Measurements from ENCODE around the gene CCPG1. TPM values are rescaled to one million over a fixed set of nuclear protein-coding genes. Genes with fewer than 3 reads are reported as not detected.

CCPG1 gene
- total and polyA plus RNA-seq, 2 of the 13 experiments (the other 11 are each of a cell fraction or from before 2014, with no cell fraction given), result 16.1 to 19.5 TPM

GRCh38 chr15:55408012-55408928, at the start of gene CCPG1, which contains the start of gene PIERCE2 (continued):
- TF ChIP-seq EP300 (IDR thresholded peaks at IDR 0.05; ENCODE audit: low read depth in 2 of 2, low read length in 2 of 2) (no peak; a peak in 1 of 4 replicates), EP300 (CRISPR knock-in tag; IDR thresholded peaks at IDR 0.05; ENCODE audit: borderline replicate concordance) (no peak), HINFP (CRISPR knock-in tag; IDR thresholded peaks at IDR 0.05; ENCODE audit: low read depth) (peak; percentile 41; the same call in 1 of the 2 replicates), ZNF280B (CRISPR knock-in tag; IDR thresholded peaks at IDR 0.05; ENCODE audit: borderline replicate concordance) (no peak), GLI4 (CRISPR knock-in tag; IDR thresholded peaks at IDR 0.05; ENCODE audit: borderline replicate concordance) (peak; percentile 80; the same call in 1 of the 2 replicates), CHD2 (IDR thresholded peaks at IDR 0.05; ENCODE audit: low read depth, low read length) (no peak), ZNF530 (CRISPR knock-in tag; IDR thresholded peaks at IDR 0.05; ENCODE audit: low read depth) (no peak), SMAD9 (CRISPR knock-in tag; IDR thresholded peaks at IDR 0.05) (no peak), ZNF333 (CRISPR knock-in tag; IDR thresholded peaks at IDR 0.05; ENCODE audit: borderline replicate concordance) (no peak), THAP9 (CRISPR knock-in tag; IDR thresholded peaks at IDR 0.05; ENCODE audit: borderline replicate concordance) (peak; percentile 71; the same call in 1 of the 2 replicates), ZHX1 (CRISPR knock-in tag; IDR thresholded peaks at IDR 0.05; ENCODE audit: low read depth) (no peak), SIN3A (IDR thresholded peaks at IDR 0.05; ENCODE audit: borderline replicate concordance, low read depth, low read length) (0 out of 2 replicates have a peak, but pooled peaks have one; percentile 50), SNAI1 (CRISPR knock-in tag; IDR thresholded peaks at IDR 0.05; ENCODE audit: borderline replicate concordance) (0 out of 2 replicates have a peak, but pooled peaks have one; percentile 80), ERF (CRISPR knock-in tag; IDR thresholded peaks at IDR 0.05) (0 out of 2 replicates have a peak, but pooled peaks have one; percentile 11), SALL2 (CRISPR knock-in tag; IDR thresholded peaks at IDR 0.05) (0 out of 2 replicates have a peak, but pooled peaks have one; percentile 27), ZNF580 (CRISPR knock-in tag; IDR thresholded peaks at IDR 0.05; ENCODE audit: borderline replicate concordance, low read depth) (peak; percentile 26; the same call in 1 of the 2 replicates), MEF2D (CRISPR knock-in tag; IDR thresholded peaks at IDR 0.05) (no peak), SYNCRIP (IDR thresholded peaks at IDR 0.05; ENCODE audit: insufficient read depth, low read depth, low read length) (no peak)

Data from HepG2 (cell line).